ENCODE results near the gene TBC1D22A. TPM values are rescaled to one million over a fixed set of nuclear protein-coding genes. Genes with fewer than 3 reads are reported as not detected.

The TBC1D22A gene
- total and polyA plus RNA-seq, 2 experiments from 2014 or later = 15.3 to 19.8 TPM

DNA sequence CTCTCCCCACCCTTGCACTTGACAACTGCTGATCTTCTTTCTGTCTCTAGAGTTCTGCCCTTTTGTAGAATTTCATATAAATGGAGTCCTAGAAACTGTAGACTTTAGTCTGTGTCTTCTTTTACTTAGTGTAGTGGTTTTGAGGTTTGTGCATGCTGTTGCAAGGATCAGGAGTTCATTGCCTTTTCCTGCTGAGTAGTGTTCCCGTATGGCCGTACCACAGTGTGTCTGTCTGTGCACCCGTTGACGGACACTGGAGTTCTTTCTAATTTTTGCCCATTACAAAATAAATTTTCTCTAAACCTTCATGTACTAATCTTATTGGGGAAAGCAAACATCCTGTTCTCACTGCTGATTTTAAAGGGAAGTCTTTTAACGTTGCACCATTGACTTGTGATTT, 138.1 kb downstream of the TBC1D22A start:
- TF ChIP-seq, protein P1, sequence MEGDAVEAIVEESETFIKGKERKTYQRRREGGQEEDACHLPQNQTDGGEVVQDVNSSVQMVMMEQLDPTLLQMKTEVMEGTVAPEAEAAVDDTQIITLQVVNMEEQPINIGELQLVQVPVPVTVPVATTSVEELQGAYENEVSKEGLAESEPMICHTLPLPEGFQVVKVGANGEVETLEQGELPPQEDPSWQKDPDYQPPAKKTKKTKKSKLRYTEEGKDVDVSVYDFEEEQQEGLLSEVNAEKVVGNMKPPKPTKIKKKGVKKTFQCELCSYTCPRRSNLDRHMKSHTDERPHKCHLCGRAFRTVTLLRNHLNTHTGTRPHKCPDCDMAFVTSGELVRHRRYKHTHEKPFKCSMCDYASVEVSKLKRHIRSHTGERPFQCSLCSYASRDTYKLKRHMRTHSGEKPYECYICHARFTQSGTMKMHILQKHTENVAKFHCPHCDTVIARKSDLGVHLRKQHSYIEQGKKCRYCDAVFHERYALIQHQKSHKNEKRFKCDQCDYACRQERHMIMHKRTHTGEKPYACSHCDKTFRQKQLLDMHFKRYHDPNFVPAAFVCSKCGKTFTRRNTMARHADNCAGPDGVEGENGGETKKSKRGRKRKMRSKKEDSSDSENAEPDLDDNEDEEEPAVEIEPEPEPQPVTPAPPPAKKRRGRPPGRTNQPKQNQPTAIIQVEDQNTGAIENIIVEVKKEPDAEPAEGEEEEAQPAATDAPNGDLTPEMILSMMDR (IDR thresholded peaks at IDR 0.05; ENCODE audit: poor library complexity) = no peak
- no peak for TF ChIP-seq EZH2phosphoT487 (IDR thresholded peaks at IDR 0.05; ENCODE audit: low read depth, severe bottlenecking, unreplicated experiment)
- 92% methylated on average over 5 of the region's 5 CpGs for WGBS (ENCODE audit: low lambda C conversion rate, missing lambda C conversion rate)
- H3K9me3 ChIP-seq (ENCODE audit: low read depth) = no peaks in the 10 kb centered on the region
- no peaks in the 10 kb centered on the region for H3K36me3 ChIP-seq (replicated peaks; ENCODE audit: insufficient read depth, low read depth)
- H3K27ac ChIP-seq = no peak overlapping the region
- H3K4me2 ChIP-seq = no peak overlapping the region
- no peaks in the 10 kb centered on the region for H3K79me2 ChIP-seq
- DNase-seq (ENCODE audit: low spot score) = no peak
- no peak overlapping the region for H2AFZ ChIP-seq
- H4K20me1 ChIP-seq (ENCODE audit: insufficient read depth, poor library complexity, severe bottlenecking) = no peaks in the 10 kb centered on the region
- H3K9me2 ChIP-seq (replicated peaks; ENCODE audit: insufficient read depth) = no peaks in the 10 kb centered on the region
- H3K4me3 ChIP-seq = no peak overlapping the region
- H3K4me1 ChIP-seq (ENCODE audit: insufficient read depth) = no peaks in the 10 kb centered on the region
- no peaks in the 10 kb centered on the region for H3K27me3 ChIP-seq

DNA sequence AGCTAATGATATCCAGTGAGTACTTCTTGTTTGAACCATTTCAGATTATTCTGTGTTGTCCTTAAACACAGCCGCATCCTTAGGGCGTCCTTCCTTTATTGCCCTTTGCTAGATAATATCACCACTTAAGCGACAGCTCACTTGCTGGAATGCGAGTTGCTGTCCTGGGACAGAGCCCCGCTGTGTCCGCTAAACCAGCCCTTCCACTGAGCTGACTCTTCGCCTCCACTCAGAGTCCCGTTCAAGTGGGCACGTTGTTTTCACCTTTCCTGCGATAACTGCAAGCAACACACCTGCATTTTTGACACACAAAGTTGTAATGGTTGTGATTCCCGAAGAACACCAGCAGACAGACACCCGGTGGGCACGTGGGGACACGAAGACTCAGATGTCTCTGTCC, 140.0 kb downstream of the TBC1D22A start:
- H2AFZ ChIP-seq = no peak overlapping the region
- H3K79me2 ChIP-seq = no peaks in the 10 kb centered on the region
- no peak overlapping the region for H3K4me3 ChIP-seq
- no peaks in the 10 kb centered on the region for H4K20me1 ChIP-seq (ENCODE audit: insufficient read depth, poor library complexity, severe bottlenecking)
- no peak overlapping the region for H3K4me2 ChIP-seq
- 76% methylated on average over 14 of the region's 14 CpGs for WGBS (ENCODE audit: low lambda C conversion rate, missing lambda C conversion rate)
- no peaks in the 10 kb centered on the region for H3K9me3 ChIP-seq (ENCODE audit: low read depth)
- TF ChIP-seq EZH2 (IDR thresholded peaks at IDR 0.05; ENCODE audit: borderline replicate concordance) (no peak), EZH2phosphoT487 (IDR thresholded peaks at IDR 0.05; ENCODE audit: low read depth, severe bottlenecking, unreplicated experiment) (no peak)
- TF ChIP-seq, protein P1 (IDR thresholded peaks at IDR 0.05; ENCODE audit: poor library complexity) = no peak
- H3K4me1 ChIP-seq (ENCODE audit: insufficient read depth) = no peaks in the 10 kb centered on the region
- H3K9me2 ChIP-seq (replicated peaks; ENCODE audit: insufficient read depth) = no peaks in the 10 kb centered on the region
- DNase-seq (ENCODE audit: low spot score) = no peak
- no peaks in the 10 kb centered on the region for H3K36me3 ChIP-seq (replicated peaks; ENCODE audit: insufficient read depth, low read depth)
- no peaks in the 10 kb centered on the region for H3K27me3 ChIP-seq
- no peak overlapping the region for H3K27ac ChIP-seq

DNA sequence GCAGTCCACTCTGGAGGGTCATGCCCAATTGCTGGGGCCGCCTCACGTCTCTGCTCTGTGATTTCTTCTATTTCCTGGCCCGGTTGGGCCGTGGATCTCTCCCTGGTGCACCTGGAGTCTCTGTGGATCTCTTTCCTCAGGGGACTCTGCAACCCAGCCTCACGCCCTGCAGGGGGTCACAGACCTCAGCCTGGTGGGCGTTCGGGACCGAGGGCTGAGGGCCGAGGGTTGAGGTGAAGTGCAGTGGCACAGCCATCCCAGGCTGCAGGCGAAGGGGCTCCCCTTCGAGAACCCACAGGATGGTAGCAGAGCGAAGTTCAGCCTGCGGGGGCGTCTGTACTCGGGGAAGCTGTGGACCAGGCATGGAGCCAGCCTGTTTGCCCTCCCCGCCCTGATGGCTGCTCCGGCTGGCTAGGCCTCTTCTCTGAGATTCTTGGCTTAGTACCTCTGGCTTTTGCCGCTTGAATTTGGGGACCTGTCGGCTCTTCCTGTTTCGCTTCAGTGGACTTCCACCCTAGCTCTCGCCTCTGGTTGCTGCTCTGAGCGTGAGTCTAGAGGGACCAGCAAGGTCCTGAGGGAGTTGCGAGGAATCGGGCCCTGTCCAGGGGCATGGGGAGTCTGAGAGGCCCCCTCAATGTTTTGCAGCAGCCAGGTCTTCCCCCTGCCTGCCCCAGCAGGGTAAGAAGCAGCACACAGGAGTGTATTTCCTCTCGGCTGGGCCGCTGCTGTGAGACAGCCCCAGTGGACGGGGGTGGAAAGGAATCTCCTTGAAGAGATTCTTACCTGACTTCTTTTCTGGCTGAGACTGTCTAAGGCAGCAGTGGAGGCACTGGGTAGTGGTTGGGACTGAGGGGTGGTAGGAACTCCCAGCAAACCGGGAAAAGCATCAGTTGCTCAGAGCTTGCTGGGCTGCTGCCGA, 140.8 kb downstream of the TBC1D22A start:
- Histone ChIP-seq H2AFZ (no peak overlapping the region), H3K27ac (no peak overlapping the region), H3K36me3 (replicated peaks; ENCODE audit: insufficient read depth, low read depth) (no peaks in the 10 kb centered on the region), H3K4me2 (no peak overlapping the region), H4K20me1 (ENCODE audit: insufficient read depth, poor library complexity, severe bottlenecking) (no peaks in the 10 kb centered on the region), H3K9me3 (ENCODE audit: low read depth) (no peaks in the 10 kb centered on the region), H3K79me2 (no peaks in the 10 kb centered on the region), H3K9me2 (replicated peaks; ENCODE audit: insufficient read depth) (no peaks in the 10 kb centered on the region), H3K4me3 (no peak overlapping the region), H3K27me3 (no peaks in the 10 kb centered on the region), H3K4me1 (ENCODE audit: insufficient read depth) (no peaks in the 10 kb centered on the region)
- 96% methylated on average over 29 of the region's 29 CpGs for WGBS (ENCODE audit: low lambda C conversion rate, missing lambda C conversion rate)
- TF ChIP-seq EZH2 (IDR thresholded peaks at IDR 0.05; ENCODE audit: borderline replicate concordance) (no peak), EZH2phosphoT487 (IDR thresholded peaks at IDR 0.05; ENCODE audit: low read depth, severe bottlenecking, unreplicated experiment) (no peak)
- DNase-seq (ENCODE audit: low spot score) = no peak

DNA sequence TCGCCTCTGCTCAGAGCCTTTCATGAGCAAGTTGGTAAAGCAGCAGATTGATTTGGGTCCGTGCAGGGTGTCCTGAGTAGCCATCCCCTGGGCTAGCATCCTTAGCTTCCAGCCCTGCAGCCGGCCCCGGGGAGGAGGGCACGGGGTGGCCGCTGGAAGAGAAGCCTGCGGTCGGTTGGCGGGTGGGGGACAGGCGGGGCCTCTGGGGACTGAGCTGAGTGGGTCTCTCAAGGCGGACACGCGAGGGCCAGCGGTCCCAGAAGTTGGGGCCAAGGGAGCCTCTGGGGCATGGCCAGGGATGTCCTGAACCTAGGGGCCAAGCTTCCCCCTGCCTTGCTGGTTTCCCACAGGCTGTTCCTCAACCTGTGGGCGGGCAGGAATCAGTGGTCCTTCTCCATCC, 143.0 kb downstream of the TBC1D22A start:
- Histone ChIP-seq H3K79me2 (no peaks in the 10 kb centered on the region), H4K20me1 (ENCODE audit: insufficient read depth, poor library complexity, severe bottlenecking) (no peaks in the 10 kb centered on the region), H3K9me3 (ENCODE audit: low read depth) (no peaks in the 10 kb centered on the region), H3K4me3 (no peak overlapping the region), H3K27me3 (no peaks in the 10 kb centered on the region), H3K9me2 (replicated peaks; ENCODE audit: insufficient read depth) (no peaks in the 10 kb centered on the region), H3K4me1 (ENCODE audit: insufficient read depth) (no peaks in the 10 kb centered on the region), H2AFZ (no peak overlapping the region), H3K27ac (no peak overlapping the region), H3K36me3 (replicated peaks; ENCODE audit: insufficient read depth, low read depth) (no peaks in the 10 kb centered on the region), H3K4me2 (no peak overlapping the region)
- WGBS (ENCODE audit: low lambda C conversion rate, missing lambda C conversion rate) = 95% methylated on average over 6 of the region's 15 CpGs
- DNase-seq (ENCODE audit: low spot score) = no peak
- TF ChIP-seq, protein P1 (IDR thresholded peaks at IDR 0.05; ENCODE audit: poor library complexity) = no peak
- TF ChIP-seq EZH2 (IDR thresholded peaks at IDR 0.05; ENCODE audit: borderline replicate concordance) (no peak), EZH2phosphoT487 (IDR thresholded peaks at IDR 0.05; ENCODE audit: low read depth, severe bottlenecking, unreplicated experiment) (no peak)
